GM19455 (cell line): Measurements from ENCODE around the gene TBCA.
"Not testable (repeated sequence)": the region's sequence is repeated elsewhere in the genome, so short reads cannot be mapped to it uniquely, and the experiment has no call there.

Source experiments
- ATAC-seq: cut with Tn5 transposase; IDR thresholded peaks from one replicate; pipeline ENCODE4 v1.9.1; 2021; ENCODE audit not compliant: unreplicated experiment

TBCA gene

DNA sequence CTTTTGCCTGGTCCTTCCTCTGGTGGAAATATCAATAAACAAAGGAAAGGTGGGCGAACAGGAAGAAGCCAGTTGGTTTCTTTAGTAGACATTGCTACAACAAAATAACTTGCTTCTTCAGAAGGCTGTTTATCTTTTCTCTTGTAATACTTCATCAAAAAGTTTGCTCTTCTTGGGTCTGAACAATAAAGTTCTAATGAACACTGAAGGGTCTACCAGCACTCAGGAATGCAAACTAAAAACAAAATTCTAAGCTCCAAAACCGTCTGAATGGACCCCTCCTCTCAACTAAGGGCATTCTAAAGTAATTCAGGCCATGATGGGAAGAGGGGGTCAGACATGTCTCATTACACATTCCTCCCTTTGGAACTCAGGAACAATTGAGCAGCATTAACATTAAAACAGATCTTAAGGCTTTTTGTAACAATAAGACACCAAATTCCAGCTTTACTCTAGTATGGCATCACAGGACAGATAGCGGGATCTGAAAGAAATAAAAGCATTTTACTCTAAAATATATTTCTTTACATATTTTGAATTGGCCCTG, 2.3 kb downstream of the TBCA start:
- ATAC-seq, result no peak

GRCh38 chr5:77772729-77773128, 3.4 kb downstream of the TBCA start:
- ATAC-seq, result no peak

DNA sequence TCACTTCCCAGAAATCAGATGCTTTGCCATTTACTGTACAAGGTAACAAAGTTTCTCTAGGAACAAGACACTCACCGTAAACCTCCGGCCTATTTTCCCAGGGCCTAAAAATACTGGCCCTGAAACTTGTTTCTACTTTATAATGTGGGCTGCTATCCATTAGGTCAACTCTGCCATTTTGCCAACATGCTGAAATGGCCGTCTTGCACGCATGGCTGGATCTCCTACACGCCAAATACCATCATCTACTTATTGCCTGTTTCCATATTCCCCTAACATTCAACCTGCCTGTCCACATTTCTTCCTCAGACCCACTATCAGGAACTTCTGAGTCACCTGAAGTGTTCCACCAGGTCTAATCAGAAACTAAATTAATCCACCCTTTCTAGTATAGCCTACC, 4.7 kb downstream of the TBCA start:
- ATAC-seq, result no peak

GRCh38 chr5:77770293-77771005, 5.7 kb downstream of the TBCA start:
- ATAC-seq, result no peak

- no peak for ATAC-seq
Observed at GRCh38 chr5:77768978-77769377, 7.2 kb downstream of the TBCA start.

DNA sequence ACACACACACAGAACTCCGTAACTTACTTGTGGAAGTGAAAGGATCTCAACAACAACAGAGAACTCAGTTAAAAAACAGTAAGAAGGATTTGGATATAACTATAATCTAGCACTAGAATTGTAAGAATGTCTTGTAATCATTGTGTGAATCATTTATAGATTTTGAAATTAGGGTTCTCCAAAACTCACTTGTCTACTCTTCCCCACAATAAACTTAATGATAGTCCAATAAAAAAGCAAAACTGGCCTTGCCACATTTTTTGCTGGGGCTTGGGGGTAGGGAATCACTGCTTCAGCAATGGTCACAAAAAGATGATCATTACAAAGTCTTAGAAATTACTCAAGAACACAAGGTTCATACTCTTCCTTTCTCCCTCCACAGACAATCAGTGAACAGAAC, 8.8 kb downstream of the TBCA start:
- no peak for ATAC-seq

DNA sequence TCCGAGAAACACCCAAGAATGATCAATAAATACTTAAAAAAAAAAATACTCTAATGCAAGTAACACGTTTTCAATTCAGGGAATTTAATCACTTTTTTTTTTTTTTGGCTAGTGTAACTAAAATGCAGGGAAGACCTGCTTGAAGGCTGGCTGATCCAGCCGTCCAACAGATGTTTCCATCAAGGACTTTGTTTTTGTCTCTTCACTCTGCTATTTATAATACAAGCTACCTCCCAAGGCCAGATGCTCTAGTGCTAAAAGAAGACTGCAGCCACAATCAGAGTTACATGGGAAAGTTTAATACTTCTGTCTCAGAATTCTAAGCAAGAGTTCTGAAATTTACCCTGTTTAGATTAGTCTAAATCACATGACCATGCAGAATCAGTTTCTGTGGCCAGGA, 14.5 kb downstream of the TBCA start:
- no peak for ATAC-seq

DNA sequence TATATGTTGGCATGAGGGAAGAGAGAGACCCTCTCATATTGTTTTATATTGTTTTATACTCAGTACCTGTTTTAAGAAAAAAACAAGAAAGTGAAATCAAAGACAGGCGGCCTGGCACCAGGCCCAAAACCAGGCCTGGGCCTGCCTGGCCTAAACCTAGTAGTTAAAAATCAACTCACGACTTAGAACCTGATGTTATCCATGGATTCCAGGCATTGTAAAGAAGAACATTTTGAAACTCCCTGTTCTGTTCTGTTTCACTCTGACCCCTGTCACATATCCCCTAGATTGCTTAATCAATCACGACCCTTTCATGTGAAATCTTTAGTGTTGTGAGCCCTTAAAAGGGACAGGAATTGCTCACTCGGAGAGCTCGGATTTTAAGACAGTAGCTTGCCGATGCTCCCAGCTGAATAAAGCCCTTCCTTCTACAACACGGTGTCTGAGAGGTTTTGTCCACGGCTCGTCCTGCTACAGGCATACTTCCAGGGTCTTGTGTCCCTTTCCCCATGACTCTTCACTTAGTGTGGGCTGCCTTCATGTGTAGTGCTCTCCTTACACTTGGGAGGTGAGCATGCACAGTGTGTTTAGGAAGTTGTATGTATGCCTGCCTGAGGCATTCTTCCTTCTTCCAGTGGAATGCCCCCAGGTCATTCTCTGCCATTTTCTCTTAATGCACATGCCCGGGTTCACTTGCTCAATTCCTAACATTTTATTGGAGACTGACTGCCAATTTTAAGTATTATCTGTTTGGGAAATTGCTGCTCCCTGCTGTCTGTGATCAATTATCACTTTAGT, 17.8 kb downstream of the TBCA start:
- ATAC-seq, result no peak

GRCh38 chr5:77751328-77752023, 24.7 kb downstream of the TBCA start:
- no peak for ATAC-seq

GRCh38 chr5:77750928-77751327, 25.2 kb downstream of the TBCA start:
- ATAC-seq, result not testable (repeated sequence)

DNA sequence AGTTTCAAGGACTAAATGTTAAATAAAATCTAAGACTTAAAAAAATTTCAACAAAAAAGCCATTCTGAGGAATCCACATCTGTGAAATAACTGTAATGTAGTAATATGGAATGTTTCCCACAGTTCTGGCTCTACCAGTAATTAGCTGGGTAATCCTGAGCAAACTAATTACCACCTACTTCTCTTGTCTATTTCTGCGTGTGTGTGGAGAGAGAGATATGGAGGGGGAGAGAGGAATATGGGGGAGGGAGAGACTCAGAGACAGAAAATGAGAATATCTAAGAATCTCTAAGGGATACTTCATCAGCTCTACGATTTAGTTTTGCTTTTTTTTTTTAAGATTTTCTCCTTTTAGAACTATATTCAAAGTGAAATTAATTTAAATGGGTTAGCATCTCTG, 28.0 kb downstream of the TBCA start:
- ATAC-seq, result no peak

GRCh38 chr5:77744116-77744515, 32.0 kb downstream of the TBCA start:
- ATAC-seq, result no peak

GRCh38 chr5:77743181-77743580, 33.0 kb downstream of the TBCA start:
- no peak for ATAC-seq

DNA sequence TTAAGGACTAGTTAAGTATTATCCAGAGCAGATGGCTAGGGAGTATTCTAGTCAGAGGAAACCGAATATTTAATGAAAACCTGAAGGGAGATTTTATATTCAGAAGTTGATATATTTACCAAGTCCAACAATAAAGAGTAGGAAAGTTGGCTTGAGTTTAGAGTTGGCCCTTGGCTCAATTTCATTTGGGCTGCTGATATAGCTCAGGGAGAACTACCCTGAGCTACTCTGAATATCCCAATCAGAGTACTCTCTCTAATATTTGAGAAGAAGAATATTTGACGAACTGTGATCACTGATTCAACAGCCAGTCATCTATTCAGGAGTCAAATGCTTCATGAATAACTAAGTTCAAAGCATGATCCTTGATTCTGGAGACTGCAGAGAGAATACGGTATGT, 34.5 kb downstream of the TBCA start:
- no peak for ATAC-seq

- ATAC-seq, result no peak
Observed at GRCh38 chr5:77734885-77735284, 41.3 kb downstream of the TBCA start.

DNA sequence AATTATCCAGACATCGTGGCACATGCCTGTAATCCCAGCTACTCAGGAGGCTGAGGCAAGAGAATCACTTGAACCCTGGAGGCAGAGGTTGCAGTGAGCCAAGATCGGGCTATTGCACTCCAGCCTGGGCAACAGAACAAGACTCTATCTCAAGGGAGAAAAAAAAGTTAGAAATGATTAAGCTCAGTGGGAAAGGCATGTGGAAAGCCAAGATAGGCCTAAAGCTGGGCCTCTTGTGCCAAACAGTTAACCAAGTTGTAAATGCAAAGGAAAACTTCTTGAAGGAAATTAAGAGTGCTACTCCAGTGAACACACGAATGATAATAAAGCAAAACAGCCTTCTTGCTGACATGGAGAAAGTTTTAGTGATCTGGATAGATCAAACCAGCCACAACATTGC, 43.0 kb downstream of the TBCA start:
- ATAC-seq, result no peak

- no peak for ATAC-seq
Observed at GRCh38 chr5:77727190-77727589, 48.9 kb downstream of the TBCA start.

GRCh38 chr5:77725616-77726015, 50.5 kb downstream of the TBCA start:
- no peak for ATAC-seq

DNA sequence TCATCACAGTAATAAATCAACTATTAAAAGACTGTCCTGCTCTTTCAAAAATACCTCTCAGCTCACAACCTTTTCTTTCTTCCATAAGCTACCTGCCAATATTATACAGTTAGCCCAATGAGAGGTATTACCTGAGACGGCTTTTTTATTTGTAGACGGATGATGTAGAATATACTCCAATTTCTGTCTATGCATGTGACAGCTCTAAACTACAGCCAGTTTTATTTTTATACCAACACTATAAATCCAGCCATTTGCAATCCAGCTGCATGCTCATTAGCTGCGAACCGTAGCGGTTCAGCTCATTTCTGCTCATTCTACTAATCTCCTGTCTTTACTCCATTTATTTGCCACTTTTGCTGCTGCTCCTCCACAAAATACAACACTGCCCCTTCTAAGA, 51.2 kb downstream of the TBCA start:
- no peak for ATAC-seq

- no peak for ATAC-seq
Observed at GRCh38 chr5:77719666-77720363, 56.3 kb downstream of the TBCA start.
